Stomach (tissue), 4 donors: Measurements from ENCODE around the gene LRFN2.

ENCODE experiments used
- EP300 ChIP-seq: sonication (generic); formaldehyde crosslinking; IDR thresholded peaks from one replicate; pipeline ENCODE4 v1.6.1; 2017; ENCODE audit warnings: antibody characterized with exemption
- POLR2A ChIP-seq, 4 donors: fragments of 450-650 bp; IDR thresholded peaks; one replicate each; pipeline ENCODE4 v1.6.1; 2016; ENCODE audit warnings: antibody characterized with exemption in 4 of 4, control low read depth in 2 of 4, mild to moderate bottlenecking in 1 of 4, moderate library complexity in 1 of 4
- TF ChIP-seq, protein P1 (sequence below), 7 experiments: fragments of 450-650 bp in 4 of 7; fragments of 200-600 bp in 3 of 7; sonication (generic) in 3 of 7; IDR thresholded peaks; one replicate each; pipeline ENCODE4 v1.5.1; 2016 to 2019; ENCODE audit warnings: antibody characterized with exemption in 7 of 7, control low read depth in 2 of 7, mild to moderate bottlenecking in 1 of 7

GRCh38 chr6:40579101-40579500 is 8.1 kb downstream of the LRFN2 start:
- TF ChIP-seq, protein P1, sequence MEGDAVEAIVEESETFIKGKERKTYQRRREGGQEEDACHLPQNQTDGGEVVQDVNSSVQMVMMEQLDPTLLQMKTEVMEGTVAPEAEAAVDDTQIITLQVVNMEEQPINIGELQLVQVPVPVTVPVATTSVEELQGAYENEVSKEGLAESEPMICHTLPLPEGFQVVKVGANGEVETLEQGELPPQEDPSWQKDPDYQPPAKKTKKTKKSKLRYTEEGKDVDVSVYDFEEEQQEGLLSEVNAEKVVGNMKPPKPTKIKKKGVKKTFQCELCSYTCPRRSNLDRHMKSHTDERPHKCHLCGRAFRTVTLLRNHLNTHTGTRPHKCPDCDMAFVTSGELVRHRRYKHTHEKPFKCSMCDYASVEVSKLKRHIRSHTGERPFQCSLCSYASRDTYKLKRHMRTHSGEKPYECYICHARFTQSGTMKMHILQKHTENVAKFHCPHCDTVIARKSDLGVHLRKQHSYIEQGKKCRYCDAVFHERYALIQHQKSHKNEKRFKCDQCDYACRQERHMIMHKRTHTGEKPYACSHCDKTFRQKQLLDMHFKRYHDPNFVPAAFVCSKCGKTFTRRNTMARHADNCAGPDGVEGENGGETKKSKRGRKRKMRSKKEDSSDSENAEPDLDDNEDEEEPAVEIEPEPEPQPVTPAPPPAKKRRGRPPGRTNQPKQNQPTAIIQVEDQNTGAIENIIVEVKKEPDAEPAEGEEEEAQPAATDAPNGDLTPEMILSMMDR (IDR thresholded peaks at IDR 0.05), result no peak
- TF ChIP-seq POLR2A (IDR thresholded peaks at IDR 0.05), result no peak
- TF ChIP-seq EP300, result no peak
